Upper lobe of right lung (tissue), 1 donor: Measurements from ENCODE around the gene NMT2. TPM values are rescaled to one million over a fixed set of nuclear protein-coding genes. Genes with fewer than 3 reads are reported as not detected.

Source experiments
- ATAC-seq: fragments of 200-7000 bp; cut with Tn5 transposase; one replicate; pipeline ENCODE4 v1.9.1; 2020; ENCODE audit warnings: mild to moderate bottlenecking, moderate library complexity
- DNase-seq: peaks from one replicate; pipeline ENCODE4 v3.0.0-alpha.2; 2020
- H3K27ac ChIP-seq: fragments of 200-600 bp; one replicate; pipeline ENCODE4 v1.8.0; 2022
- H3K27me3 ChIP-seq: fragments of 200-600 bp; one replicate; pipeline ENCODE4 v1.8.0; 2022; ENCODE audit warnings: mild to moderate bottlenecking
- H3K36me3 ChIP-seq: fragments of 200-600 bp; one replicate; pipeline ENCODE4 v1.8.0; 2022
- H3K4me1 ChIP-seq: fragments of 200-600 bp; one replicate; pipeline ENCODE4 v1.8.0; 2022
- H3K4me3 ChIP-seq: fragments of 200-600 bp; one replicate; pipeline ENCODE4 v1.8.0; 2022; ENCODE audit warnings: mild to moderate bottlenecking
- H3K9me3 ChIP-seq: fragments of 200-600 bp; one replicate; pipeline ENCODE4 v1.8.0; 2022
- intact Hi-C: fragments of 100-400 bp; cut with DNase I; formaldehyde crosslinking; loops from one replicate; pipeline ENCODE4 v1.11.0; 2022
- total RNA-seq: library from RNA; stranded (reverse); fragmentation: NEBNext Ultra II Directional; extraction: Animal tissue kit (Norgen Biotek cat#: 25700); gene quantifications from one replicate; pipeline ENCODE4 v1.2.1, GENCODE V29; 2021
- TF ChIP-seq, protein P1 (sequence below): fragments of 200-600 bp; IDR thresholded peaks from one replicate; pipeline ENCODE4 v1.8.0; 2022; ENCODE audit warnings: antibody characterized with exemption
- donor health status: DM: no; HTN: yes; CAD: no; lungs with severe emphysema.

Gene NMT2
- total RNA-seq, 1 donor from 2014 or later = 12.4 TPM

DNA sequence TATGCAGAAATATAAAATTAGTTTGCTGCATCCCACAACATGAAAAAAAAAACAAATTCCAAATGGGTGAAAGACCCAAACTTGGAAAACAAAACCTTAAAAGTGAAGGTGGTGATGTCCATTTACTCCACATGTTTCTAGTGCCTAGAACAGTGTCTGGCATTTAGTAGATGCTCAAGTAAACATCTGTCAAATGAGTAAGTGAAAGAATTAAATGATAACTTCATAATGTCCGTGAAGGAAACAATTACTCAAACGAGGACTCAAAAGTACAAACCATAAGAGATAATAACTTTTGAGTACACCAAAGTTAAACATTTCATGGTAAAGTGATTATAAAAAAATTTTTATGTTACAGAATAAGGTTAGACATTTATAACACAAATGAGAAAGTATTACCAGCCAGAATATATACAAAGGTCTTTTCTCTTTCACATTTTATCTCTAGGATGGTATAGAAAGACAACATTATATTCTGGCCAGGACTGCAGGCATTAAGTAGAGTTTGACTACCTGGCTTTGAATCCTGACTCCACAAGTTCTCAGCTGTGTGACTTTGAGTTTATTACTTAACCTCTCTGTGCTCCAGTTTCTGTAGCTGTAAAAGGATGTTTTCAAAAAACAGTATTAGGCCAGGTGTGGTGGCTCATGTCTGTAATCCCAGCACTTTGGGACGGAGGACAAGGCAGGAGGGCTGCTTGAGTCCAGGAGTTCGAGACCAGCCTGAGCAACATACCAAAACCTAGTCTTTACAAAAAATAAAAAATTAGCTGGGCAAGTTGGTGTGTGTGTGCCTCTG lies 20.7 kb downstream of the NMT2 start:
- ATAC-seq = no peak
- no peak overlapping the region for H3K4me3 ChIP-seq
- DNase-seq = no peak
- H3K36me3 ChIP-seq = no peaks in the 10 kb centered on the region
- TF ChIP-seq, protein P1, sequence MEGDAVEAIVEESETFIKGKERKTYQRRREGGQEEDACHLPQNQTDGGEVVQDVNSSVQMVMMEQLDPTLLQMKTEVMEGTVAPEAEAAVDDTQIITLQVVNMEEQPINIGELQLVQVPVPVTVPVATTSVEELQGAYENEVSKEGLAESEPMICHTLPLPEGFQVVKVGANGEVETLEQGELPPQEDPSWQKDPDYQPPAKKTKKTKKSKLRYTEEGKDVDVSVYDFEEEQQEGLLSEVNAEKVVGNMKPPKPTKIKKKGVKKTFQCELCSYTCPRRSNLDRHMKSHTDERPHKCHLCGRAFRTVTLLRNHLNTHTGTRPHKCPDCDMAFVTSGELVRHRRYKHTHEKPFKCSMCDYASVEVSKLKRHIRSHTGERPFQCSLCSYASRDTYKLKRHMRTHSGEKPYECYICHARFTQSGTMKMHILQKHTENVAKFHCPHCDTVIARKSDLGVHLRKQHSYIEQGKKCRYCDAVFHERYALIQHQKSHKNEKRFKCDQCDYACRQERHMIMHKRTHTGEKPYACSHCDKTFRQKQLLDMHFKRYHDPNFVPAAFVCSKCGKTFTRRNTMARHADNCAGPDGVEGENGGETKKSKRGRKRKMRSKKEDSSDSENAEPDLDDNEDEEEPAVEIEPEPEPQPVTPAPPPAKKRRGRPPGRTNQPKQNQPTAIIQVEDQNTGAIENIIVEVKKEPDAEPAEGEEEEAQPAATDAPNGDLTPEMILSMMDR = no peak
- H3K27ac ChIP-seq = no peak overlapping the region
- no peaks in the 10 kb centered on the region for H3K9me3 ChIP-seq
- no peaks in the 10 kb centered on the region for H3K4me1 ChIP-seq
- intact Hi-C loops = no loop called here
- no peaks in the 10 kb centered on the region for H3K27me3 ChIP-seq

GRCh38 chr10:15146366-15146765 lies 22.1 kb downstream of the NMT2 start:
- Histone ChIP-seq H3K4me1 (no peaks in the 10 kb centered on the region), H3K27ac (no peak overlapping the region), H3K36me3 (no peaks in the 10 kb centered on the region), H3K27me3 (no peaks in the 10 kb centered on the region), H3K9me3 (no peaks in the 10 kb centered on the region), H3K4me3 (no peak overlapping the region)
- TF ChIP-seq, protein P1 = no peak
- intact Hi-C loops = no loop called here
- DNase-seq (no peak), ATAC-seq (no peak)

DNA sequence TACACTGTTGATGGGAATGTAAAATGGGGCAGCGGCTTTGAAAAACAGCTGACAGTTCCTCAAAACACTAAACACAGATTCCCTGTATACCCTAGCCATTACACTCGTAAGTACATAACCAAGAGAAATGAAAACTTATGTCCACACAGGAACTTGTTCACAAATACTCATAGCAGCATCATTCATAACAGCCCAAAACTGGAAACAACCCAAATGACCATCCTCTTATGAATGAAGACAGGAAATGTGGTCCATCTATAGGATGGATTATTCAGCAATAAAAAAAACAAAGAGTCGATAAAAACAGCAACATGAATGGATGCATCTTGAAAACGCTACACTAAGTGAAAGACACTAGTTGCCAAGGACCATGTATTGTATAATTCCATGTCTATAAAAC lies 23.7 kb downstream of the NMT2 start:
- Histone ChIP-seq H3K36me3 (peaks cover 7% of the 10 kb centered on the region), H3K27me3 (no peaks in the 10 kb centered on the region), H3K27ac (no peak overlapping the region), H3K4me1 (no peaks in the 10 kb centered on the region), H3K9me3 (no peaks in the 10 kb centered on the region), H3K4me3 (no peak overlapping the region)
- DNase-seq (no peak), ATAC-seq (no peak)
- intact Hi-C loops = no loop called here
- TF ChIP-seq, protein P1 = no peak

- TF ChIP-seq, protein P1 = no peak
- intact Hi-C loops = no loop called here
- Histone ChIP-seq H3K4me3 (no peak overlapping the region), H3K27ac (no peak overlapping the region), H3K4me1 (no peaks in the 10 kb centered on the region), H3K27me3 (no peaks in the 10 kb centered on the region), H3K9me3 (no peaks in the 10 kb centered on the region), H3K36me3 (peaks cover 13% of the 10 kb centered on the region)
- no peak for DNase-seq
- no peak for ATAC-seq
Measured at GRCh38 chr10:15141136-15142054, 27.1 kb downstream of the NMT2 start.

DNA sequence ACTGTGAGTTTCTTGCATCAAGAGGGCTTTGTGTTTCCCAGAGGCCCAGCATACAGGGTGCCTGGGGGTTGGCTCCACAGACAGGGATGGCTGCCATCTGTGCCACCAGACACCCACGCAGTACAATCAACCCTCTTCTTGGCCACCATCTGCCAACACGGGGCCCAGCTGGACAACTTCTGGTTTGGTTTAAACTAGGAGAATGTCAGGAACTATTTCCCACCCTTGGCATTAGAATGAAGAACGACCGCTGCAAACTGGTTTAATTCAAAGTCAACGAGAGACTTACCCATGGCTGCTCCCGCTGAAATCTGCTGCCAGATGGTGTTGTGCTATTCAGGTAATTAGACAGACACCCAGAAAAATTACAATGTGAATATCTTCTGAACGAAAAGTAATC lies 27.8 kb downstream of the NMT2 start:
- Histone ChIP-seq H3K27me3 (no peaks in the 10 kb centered on the region), H3K4me3 (no peak overlapping the region), H3K4me1 (no peaks in the 10 kb centered on the region), H3K36me3 (peaks cover 13% of the 10 kb centered on the region), H3K9me3 (no peaks in the 10 kb centered on the region), H3K27ac (no peak overlapping the region)
- TF ChIP-seq, protein P1 = no peak
- DNase-seq (no peak), ATAC-seq (no peak)
- intact Hi-C loops = no loop called here
